Neural progenitor cell (in vitro differentiated cells): ENCODE data around the gene LCA5L.

Source experiments
- CTCF ChIP-seq: fragments of 200-600 bp; sonication (generic); IDR thresholded peaks from 2 replicates; pipeline ENCODE4 v1.5.1; 2017; ENCODE audit warnings: antibody characterized with exemption, mild to moderate bottlenecking
- EZH2 ChIP-seq: fragments of 200-600 bp; sonication (generic); IDR thresholded peaks from 2 replicates; pipeline ENCODE4 v1.6.1; 2017; ENCODE audit warnings: antibody characterized with exemption, mild to moderate bottlenecking, moderate library complexity

- TF ChIP-seq EZH2 (no peak), CTCF (no peak)
Observed at GRCh38 chr21:39471598-39471997, 26.0 kb upstream of the LCA5L start.
